Nephron progenitor cell (in vitro differentiated cells): ENCODE measurements around the gene SOD3.

Experiments
- DNase-seq: peaks from one replicate; pipeline ENCODE4 v3.0.0; 2021
- H3K27ac Mint-ChIP-seq: 2 replicates; pipeline ENCODE4 v1.8.0; 2021; ENCODE audit warnings: mild to moderate bottlenecking, moderate library complexity, mixed read lengths
- H3K27me3 Mint-ChIP-seq: 2 replicates; pipeline ENCODE4 v1.8.0; 2021; ENCODE audit warnings: mild to moderate bottlenecking, low read depth, mixed read lengths; ENCODE audit not compliant: poor library complexity
- H3K36me3 Mint-ChIP-seq: 2 replicates; pipeline ENCODE4 v1.8.0; 2021; ENCODE audit warnings: low read depth, mixed read lengths
- H3K4me1 Mint-ChIP-seq: 2 replicates; pipeline ENCODE4 v1.8.0; 2021; ENCODE audit warnings: mixed read lengths
- H3K4me3 Mint-ChIP-seq: 2 replicates; pipeline ENCODE4 v1.8.0; 2021; ENCODE audit warnings: mild to moderate bottlenecking, moderate library complexity, mixed read lengths
- H3K9me3 Mint-ChIP-seq: 2 replicates; pipeline ENCODE4 v1.8.0; 2021; ENCODE audit warnings: mild to moderate bottlenecking, moderate library complexity, mixed read lengths
- TF ChIP-seq, protein P1 (sequence below): fragments of 200-600 bp; sonication (generic); IDR thresholded peaks from 2 replicates; pipeline ENCODE4 v1.5.0; 2021; ENCODE audit warnings: antibody characterized with exemption

Gene SOD3

DNA sequence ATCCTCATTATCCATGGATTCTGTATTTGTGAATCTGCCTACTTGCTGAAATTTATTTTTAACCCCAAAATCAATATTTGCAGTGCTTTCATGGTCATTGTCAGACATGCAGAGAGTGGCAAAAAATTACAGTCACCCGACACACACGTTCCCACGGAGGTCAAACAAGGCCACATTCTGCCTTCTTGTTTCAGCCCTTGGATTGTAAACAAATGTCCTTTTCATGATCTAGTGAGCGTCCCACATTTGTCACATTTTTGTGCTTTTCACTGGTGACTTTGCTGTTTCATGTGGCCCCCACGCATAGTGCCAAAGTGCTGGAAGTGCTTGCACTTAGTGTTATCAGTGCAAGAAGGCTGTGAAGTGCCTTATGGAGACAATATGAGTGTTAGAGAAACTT, 45.0 kb downstream of the SOD3 start:
- DNase-seq = no peak
- H3K9me3 Mint-ChIP-seq = peaks cover 19% of the 10 kb centered on the region
- H3K36me3 Mint-ChIP-seq = peaks cover 37% of the 10 kb centered on the region
- peaks cover 20% of the 10 kb centered on the region for H3K4me1 Mint-ChIP-seq
- H3K27ac Mint-ChIP-seq = no peak overlapping the region
- no peak overlapping the region for H3K4me3 Mint-ChIP-seq
- TF ChIP-seq, protein P1, sequence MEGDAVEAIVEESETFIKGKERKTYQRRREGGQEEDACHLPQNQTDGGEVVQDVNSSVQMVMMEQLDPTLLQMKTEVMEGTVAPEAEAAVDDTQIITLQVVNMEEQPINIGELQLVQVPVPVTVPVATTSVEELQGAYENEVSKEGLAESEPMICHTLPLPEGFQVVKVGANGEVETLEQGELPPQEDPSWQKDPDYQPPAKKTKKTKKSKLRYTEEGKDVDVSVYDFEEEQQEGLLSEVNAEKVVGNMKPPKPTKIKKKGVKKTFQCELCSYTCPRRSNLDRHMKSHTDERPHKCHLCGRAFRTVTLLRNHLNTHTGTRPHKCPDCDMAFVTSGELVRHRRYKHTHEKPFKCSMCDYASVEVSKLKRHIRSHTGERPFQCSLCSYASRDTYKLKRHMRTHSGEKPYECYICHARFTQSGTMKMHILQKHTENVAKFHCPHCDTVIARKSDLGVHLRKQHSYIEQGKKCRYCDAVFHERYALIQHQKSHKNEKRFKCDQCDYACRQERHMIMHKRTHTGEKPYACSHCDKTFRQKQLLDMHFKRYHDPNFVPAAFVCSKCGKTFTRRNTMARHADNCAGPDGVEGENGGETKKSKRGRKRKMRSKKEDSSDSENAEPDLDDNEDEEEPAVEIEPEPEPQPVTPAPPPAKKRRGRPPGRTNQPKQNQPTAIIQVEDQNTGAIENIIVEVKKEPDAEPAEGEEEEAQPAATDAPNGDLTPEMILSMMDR = no peak
- H3K27me3 Mint-ChIP-seq = peaks cover 12% of the 10 kb centered on the region

DNA sequence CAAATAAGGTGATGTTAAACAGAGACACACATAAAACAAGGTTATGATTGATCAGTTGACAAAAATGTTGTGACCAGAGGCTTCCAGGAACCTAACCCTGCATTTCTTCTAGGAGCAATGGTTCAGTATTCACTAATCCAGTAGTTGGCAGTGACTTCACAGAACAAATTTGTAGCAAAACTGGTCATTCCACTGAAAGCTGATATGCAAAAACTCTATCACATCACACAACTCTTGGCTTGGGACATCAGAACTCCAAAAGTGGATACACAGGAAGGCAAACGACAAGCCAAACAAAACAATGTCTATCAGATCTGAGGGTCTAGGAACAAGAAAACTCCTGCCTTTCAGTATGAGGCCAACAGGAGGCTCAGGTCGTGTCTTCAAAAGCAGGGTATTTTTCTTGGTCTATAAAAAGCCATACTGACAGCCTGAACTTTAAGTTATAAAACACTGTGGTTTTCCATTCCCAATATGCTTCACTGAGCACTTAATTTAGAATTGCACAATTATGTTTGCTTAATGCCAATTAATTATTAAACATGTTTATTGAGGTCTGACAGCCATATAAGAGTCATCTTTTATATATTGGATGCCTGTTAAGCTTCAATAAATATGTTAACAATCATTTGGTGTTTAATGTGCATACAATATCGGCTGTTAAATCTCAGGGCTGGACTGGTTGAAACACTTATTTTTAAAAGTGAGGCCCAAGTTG, 45.6 kb downstream of the SOD3 start:
- peak overlapping the region; percentile 55 for H3K27ac Mint-ChIP-seq
- TF ChIP-seq, protein P1 = no peak
- peaks cover 19% of the 10 kb centered on the region for H3K9me3 Mint-ChIP-seq
- peaks cover 31% of the 10 kb centered on the region for H3K36me3 Mint-ChIP-seq
- no peak overlapping the region for H3K4me3 Mint-ChIP-seq
- DNase-seq = no peak
- H3K27me3 Mint-ChIP-seq = peaks cover 12% of the 10 kb centered on the region
- H3K4me1 Mint-ChIP-seq = peaks cover 20% of the 10 kb centered on the region

DNA sequence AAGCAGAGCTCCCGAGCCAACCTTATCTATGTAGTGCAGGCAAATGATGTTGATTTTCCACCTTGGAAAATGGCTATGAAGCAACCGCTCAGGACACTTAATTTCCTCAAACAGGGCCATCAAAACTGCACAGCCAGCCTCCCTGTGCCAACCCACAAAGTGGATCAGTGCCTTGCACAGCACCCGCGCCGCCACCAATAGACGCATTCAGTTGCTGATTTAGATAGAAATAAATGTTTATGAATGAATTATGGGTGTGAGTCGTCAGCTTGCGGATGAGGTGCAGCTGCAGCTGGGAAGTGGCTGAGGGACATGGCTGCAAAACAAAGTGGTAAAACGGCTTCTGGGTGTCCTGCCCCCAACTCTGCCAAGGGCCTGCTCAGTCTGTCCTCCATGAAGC, 47.0 kb downstream of the SOD3 start:
- TF ChIP-seq, protein P1 = no peak
- Mint-ChIP-seq H3K27ac (no peak overlapping the region), H3K4me1 (peaks cover 9% of the 10 kb centered on the region), H3K36me3 (peaks cover 17% of the 10 kb centered on the region), H3K27me3 (peaks cover 12% of the 10 kb centered on the region), H3K9me3 (peaks cover 10% of the 10 kb centered on the region), H3K4me3 (no peak overlapping the region)
- no peak for DNase-seq

DNA sequence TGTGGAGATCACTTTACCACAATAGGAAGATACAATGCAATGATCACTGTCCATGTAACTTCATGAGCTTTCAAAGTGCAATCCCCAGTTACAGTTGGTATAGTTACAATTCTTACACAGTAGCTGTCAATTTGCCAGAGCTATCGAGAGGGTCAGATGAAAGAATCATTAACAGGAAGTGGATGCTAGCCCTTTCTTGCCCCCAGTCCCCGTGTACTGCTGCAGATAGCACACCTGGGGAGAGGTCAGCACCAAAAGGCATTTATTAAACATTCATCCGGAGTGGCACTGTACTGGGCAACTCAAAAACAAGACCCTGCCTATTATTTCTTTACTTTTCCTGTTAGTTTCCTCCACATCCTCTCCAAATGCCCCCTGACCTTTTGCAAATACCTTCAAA, 47.7 kb downstream of the SOD3 start:
- peaks cover 6% of the 10 kb centered on the region for H3K9me3 Mint-ChIP-seq
- peaks cover 9% of the 10 kb centered on the region for H3K27me3 Mint-ChIP-seq
- TF ChIP-seq, protein P1 = no peak
- no peak for DNase-seq
- H3K4me3 Mint-ChIP-seq = no peak overlapping the region
- H3K27ac Mint-ChIP-seq = no peak overlapping the region
- H3K4me1 Mint-ChIP-seq = peaks cover 4% of the 10 kb centered on the region
- H3K36me3 Mint-ChIP-seq = peaks cover 10% of the 10 kb centered on the region

DNA sequence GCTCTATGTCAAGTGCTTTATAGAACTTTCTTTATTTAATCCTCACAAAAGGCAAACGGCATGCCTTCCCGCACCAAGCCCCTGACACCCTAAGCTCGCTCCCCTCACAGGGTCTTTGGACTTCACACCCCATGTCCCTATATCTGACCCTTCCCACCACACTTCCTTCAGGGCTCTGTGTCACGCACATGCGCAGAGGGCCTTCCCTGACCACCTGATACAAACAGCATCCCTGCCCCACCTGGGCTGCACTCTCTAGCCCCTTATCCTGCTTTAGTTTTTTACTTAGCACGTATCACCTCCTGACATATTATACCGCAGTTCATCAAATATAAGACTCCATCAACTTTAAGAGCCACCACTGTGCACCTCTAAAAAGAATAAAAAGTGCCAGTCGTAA, 49.8 kb downstream of the SOD3 start:
- H3K4me1 Mint-ChIP-seq = peaks cover 21% of the 10 kb centered on the region

More for the DNA sequence above, 49.8 kb downstream of the SOD3 start:
- H3K4me3 Mint-ChIP-seq = no peak overlapping the region
- no peak overlapping the region for H3K27ac Mint-ChIP-seq
- no peak for DNase-seq
- TF ChIP-seq, protein P1 = no peak
- peaks cover 4% of the 10 kb centered on the region for H3K27me3 Mint-ChIP-seq
- H3K9me3 Mint-ChIP-seq = no peaks in the 10 kb centered on the region
- peaks cover 9% of the 10 kb centered on the region for H3K36me3 Mint-ChIP-seq
